ENCODE data around the gene SRRM1. TPM values are rescaled to one million over a fixed set of nuclear protein-coding genes. Genes with fewer than 3 reads are reported as not detected.

SRRM1 gene
- total and polyA plus RNA-seq, 9 of the 15 experiments (the other 6 are each of a cell fraction or from before 2014, with no cell fraction given): 54.5 to 268 (median 115) TPM

- intact Hi-C loops (cut with micrococcal nuclease): loop anchor here (5.0 kb wide), 1 partner anchor 107 kb away; the partner anchor contains the start of gene CLIC4
- Histone ChIP-seq H3K9me3 (replicated peaks; ENCODE audit: control insufficient read depth, insufficient read depth, low read depth, low read length) (no peaks in the 10 kb centered on the region), H3K36me3 (ENCODE audit: control insufficient read depth, insufficient read depth, low read length) (peaks cover 13% of the 10 kb centered on the region), H3K9ac (ENCODE audit: insufficient read depth in 1 of 2, low read depth in 2 of 2, low read length in 2 of 2) (no peak overlapping the region), H3K9me1 (ENCODE audit: control insufficient read depth, insufficient read depth, low read length) (no peaks in the 10 kb centered on the region), H4K20me1 (replicated peaks; ENCODE audit: control insufficient read depth, insufficient read depth, low read length) (peaks cover 14% of the 10 kb centered on the region), H3K79me2 (ENCODE audit: control insufficient read depth, insufficient read depth, low read length) (peaks cover 34% of the 10 kb centered on the region), H3K4me1 (replicated peaks in 1 of 2; ENCODE audit: control insufficient read depth in 2 of 2, insufficient read depth in 2 of 2, low read length in 2 of 2) (peaks cover 18 to 19% of the 10 kb centered on the region in 2 experiments), H2AFZ (ENCODE audit: low read depth, low read length) (no peak overlapping the region), H3K27me3 (ENCODE audit: control insufficient read depth in 2 of 2, insufficient read depth in 2 of 2, low read length in 2 of 2) (peaks cover 2 to 6% of the 10 kb centered on the region in 2 experiments; a peak in 3 of 5 replicates), H3K4me2 (ENCODE audit: insufficient read depth, low read length) (no peak overlapping the region), H3K27ac (ENCODE audit: extremely low read depth, low read depth, low read length) (no peak overlapping the region), H3K4me3 (no peak overlapping the region)
- no TSS peak for BruUV-seq (replicated peaks)
- in situ Hi-C loops (cut with MboI): no loop called here
- DNase-seq (ENCODE audit: extremely low read depth in 1 of 4, low spot score in 3 of 4): peak in 1 of 4 experiments; percentile 53
- WGBS (ENCODE audit: insufficient coverage, low coverage, missing lambda C conversion rate): 72% methylated on average over 7 of the region's 7 CpGs
- CTCF ChIA-PET (ENCODE audit: low intra/inter-chr PET ratio): interaction anchor here (0.5 kb wide), 1 partner anchor 51 kb away, joined by 3 read pairs; no protein-coding TSS in a partner anchor
- POLR2A ChIA-PET: interaction anchor here (0.5 to 0.6 kb wide), 2 partner anchors 9 to 10 kb away, joined by 3 read pairs; no protein-coding TSS in a partner anchor
- no peak for ATAC-seq
- FAIRE-seq: no peak
- TF ChIP-seq BHLHE40 (IDR thresholded peaks at IDR 0.05; ENCODE audit: low read length): peak; percentile 62; the same call in 1 of the 2 replicates
- no peak for TF ChIP-seq NEUROD1 (IDR thresholded peaks at IDR 0.05; ENCODE audit: borderline replicate concordance, low read depth, low read length, partially characterized antibody)
- TF ChIP-seq CBFA2T2 (conservative IDR thresholded peaks at IDR 0.05): peak; percentile 67
- TF ChIP-seq CTBP1 (IDR thresholded peaks at IDR 0.05; ENCODE audit: borderline replicate concordance): no peak
- peak; percentile 92 for TF ChIP-seq RAD51 (IDR thresholded peaks at IDR 0.05; ENCODE audit: borderline replicate concordance, low read depth)
- TF ChIP-seq USF1 (CRISPR knock-in tag; IDR thresholded peaks at IDR 0.05): peak; percentile 65
- TF ChIP-seq TOE1 (IDR thresholded peaks at IDR 0.05; ENCODE audit: borderline replicate concordance): peak; percentile 91
- no peak for TF ChIP-seq TOE1 (CRISPR knock-in tag; IDR thresholded peaks at IDR 0.05; ENCODE audit: borderline replicate concordance, low read depth)
- no peak for TF ChIP-seq THRB (CRISPR knock-in tag; conservative IDR thresholded peaks at IDR 0.05)
- TF ChIP-seq USF2 (CRISPR knock-in tag; IDR thresholded peaks at IDR 0.05): peak; percentile 67
- TF ChIP-seq NFIC (IDR thresholded peaks at IDR 0.05): peak; percentile 60
- peak; percentile 78 for TF ChIP-seq ZNF384 (IDR thresholded peaks at IDR 0.05; ENCODE audit: low read depth, low read length)
- TF ChIP-seq TFE3 (CRISPR knock-in tag; IDR thresholded peaks at IDR 0.05): peak; percentile 72
These were observed 2.8 kb upstream of the SRRM1 start for GRCh38 chr1:24640288-24640687.
